NK-92 (cell line): Measurements from ENCODE around the gene RFX7.

Experiments used
- DNase-seq: peaks from one replicate; lab custom pipeline; 2025; ENCODE audit not compliant: unreplicated experiment; lab: John Stamatoyannopoulos, UW

RFX7 gene

DNA sequence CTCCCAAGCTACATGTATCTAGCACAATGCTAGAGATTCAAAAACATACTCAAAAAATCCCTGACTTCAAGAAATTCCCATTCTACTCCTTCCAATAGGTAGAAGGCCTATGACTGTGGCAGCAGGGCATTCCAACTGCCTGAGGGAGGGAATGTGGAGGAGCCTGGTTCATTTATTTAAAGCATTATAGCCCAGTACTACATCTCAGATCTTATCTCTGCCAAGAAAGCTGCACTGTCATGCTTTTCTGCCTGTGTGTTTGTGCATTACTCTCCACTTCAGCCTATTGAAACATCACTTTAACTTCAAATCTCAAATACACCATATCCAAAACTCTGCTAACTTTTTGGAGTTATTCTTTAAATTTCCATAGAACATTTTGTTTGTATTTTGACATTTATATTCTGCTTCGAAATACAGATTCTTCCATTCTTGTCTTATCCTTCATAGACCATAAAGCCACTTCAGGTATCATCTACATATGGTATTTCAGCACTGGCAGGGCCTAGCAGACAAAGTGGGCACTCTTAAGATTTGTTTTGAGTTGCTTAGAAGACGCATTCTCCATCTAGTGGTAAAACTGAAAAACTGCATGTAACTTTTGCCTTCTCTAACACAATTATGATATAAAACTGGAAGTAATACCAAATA is 191.2 kb downstream of the RFX7 start:
- no peak for DNase-seq

DNA sequence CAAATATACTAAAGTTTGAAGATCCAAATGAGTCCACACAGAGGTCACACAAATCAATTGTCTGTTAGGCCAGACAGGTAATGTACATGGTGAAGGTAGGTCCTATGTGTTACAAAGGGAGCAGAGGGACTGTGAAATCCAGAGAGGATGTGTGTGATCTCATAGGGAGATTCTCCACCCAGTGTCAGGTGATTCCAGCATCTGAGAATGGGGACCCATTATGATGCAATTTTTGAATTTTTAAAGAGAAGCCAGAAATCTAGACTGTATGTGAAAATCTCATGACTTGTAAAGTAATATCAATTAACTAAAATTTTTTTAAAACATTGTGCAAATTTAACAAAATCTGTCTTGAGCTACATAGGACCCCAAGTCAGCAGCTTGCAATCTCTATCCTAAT is 192.0 kb downstream of the RFX7 start:
- DNase-seq: no peak

DNA sequence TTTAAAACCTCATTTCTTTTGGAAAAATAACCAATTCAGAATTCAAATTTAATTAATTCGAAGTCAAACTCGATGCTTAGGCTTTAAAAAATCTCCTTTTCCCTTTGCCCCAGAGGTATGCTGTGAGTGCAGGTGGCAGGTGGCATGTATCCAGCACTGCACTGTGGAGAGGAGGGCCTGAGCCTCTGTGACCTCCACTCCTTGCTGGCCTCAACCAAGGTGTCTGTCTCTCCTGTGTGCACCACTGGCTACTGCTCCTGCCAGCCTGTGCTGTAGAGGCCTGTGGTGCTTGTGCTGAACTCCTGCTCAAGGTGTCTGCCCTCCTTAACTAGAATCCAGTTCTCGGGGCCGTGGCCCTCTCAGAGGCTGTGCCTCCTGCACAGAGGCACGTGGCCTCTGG is 194.1 kb downstream of the RFX7 start:
- no peak for DNase-seq

DNA sequence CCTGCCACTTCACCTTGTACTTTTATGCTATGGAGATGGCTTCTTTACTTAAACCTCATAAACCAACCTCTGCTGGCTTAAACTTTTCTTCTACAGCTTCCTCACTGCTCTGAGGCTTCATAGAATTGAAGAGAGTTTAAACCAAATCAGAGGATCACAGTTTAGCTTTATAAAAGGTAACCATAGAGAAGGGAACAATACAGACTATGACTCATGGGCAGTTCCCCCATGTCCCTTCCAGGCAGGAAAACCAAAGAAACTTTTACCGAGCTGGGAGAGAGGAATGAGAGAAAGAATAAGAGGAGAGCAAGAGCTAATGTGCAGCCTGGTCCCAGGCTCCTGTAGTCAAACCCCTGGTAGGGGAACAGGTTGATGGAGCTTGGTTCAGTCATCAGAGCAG is 196.3 kb downstream of the RFX7 start:
- no peak for DNase-seq

DNA sequence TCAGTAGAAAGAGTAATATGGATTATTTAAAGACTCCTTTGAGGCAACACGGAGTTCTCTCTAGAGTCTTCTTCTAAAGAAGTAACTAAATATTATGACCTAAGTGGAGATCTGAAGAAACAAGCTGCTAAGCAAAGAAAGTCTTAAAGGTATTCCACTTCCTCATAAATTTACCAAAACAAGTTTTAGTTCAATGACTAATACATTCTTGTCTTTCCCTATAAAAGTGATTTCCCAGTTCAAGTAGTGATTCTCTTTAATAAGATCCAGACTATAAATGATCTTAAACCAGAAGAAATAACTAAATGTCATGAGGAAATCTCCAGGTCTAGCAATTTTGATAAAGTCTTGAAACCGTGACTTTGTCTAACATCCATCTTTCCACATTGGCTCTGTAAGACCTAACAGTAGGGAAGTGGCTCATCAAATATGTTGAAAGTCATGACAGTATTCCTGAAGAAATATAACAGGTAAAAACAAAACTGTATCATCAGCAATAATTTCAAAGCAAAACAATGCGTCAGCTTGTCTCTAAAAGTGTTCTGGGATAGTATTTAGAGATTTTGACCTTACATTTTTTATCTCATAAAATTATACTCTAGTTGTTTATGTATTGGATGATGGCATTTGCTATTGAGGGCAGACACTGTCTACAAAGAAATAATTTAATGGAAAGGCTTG is 198.5 kb downstream of the RFX7 start:
- no peak for DNase-seq

DNA sequence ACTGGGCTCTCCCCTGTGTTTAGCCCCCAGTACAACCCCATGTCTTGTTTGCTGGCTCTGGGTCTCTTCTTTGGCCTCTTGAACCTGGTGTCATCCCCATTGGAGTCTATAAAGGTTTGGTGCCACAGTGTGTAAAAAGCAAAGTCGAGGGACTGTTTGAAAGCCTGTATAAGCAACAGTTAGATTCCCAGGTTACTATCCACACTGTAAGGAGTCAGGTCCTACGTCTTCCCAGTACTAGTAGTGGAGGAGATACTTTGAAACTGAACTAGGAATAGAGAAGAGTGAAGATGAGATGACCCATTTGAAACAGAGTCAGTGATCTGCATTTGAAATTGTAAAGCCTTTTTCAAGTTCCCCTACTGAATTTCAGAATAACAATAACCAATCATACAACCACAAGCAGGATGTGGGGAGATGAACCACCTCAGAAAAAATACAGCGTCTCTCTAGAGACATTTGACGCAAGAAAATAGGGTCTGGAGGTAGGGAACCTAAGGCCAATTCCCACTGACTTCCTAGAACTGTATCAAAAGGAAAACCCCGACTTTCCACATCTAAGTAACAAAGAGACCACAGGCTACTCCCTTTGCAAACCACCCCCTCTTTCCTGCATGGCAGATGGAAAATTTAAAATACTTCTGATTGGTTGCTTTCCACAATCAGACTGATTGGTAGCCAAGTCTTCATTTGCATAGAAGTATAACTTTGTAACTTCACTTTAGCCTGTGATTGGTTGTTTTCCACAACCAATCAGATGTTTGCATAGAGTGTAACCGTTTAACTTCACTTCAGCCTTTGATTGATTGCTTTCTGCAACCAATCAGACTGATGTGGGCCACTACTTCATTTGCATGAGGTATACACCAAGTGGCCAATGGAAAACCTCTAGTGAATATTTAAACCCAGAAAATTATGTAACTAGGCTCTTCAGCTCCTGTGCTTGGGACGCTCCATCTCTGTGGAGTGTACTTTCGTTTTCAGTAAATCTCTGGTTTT is 200.4 kb downstream of the RFX7 start:
- no peak for DNase-seq

DNA sequence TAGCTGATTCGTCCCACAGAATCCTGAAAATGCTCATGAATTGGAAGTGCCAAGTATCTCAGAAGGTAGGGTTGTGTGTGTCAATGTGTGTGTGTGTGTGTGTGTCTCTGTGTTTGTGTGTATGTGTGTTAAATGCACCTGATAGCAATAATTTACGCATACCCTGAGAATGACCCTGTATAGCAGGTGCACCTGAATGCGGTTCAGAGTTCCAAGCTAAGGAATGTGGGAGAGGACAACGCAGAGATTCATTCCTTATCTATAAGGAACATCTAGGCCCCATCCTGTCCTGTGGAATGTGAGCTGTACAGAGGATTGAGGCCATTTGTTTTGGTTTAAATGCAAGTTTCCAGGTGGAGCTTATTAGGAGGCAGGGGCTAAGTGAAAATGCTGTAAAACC is 201.2 kb downstream of the RFX7 start:
- DNase-seq: no peak

DNA sequence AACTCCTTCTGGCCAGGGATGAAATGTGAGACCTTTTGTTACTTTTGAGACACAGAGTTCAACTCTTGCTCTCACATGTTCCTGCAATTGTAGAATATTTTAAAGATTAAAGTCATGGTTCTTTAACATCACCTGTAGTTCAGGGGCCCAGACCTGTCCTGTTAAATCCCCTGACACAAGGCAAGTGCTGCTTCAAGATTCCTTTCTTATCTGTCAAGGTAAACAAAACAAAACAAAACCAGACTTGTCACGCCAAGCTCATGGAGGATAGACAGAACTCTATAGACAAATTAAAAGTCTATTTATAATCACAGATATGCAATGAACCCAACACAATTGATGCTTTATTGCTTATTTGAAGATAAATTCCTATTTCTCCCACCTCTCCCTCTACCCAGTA is 201.6 kb downstream of the RFX7 start:
- DNase-seq: no peak

DNA sequence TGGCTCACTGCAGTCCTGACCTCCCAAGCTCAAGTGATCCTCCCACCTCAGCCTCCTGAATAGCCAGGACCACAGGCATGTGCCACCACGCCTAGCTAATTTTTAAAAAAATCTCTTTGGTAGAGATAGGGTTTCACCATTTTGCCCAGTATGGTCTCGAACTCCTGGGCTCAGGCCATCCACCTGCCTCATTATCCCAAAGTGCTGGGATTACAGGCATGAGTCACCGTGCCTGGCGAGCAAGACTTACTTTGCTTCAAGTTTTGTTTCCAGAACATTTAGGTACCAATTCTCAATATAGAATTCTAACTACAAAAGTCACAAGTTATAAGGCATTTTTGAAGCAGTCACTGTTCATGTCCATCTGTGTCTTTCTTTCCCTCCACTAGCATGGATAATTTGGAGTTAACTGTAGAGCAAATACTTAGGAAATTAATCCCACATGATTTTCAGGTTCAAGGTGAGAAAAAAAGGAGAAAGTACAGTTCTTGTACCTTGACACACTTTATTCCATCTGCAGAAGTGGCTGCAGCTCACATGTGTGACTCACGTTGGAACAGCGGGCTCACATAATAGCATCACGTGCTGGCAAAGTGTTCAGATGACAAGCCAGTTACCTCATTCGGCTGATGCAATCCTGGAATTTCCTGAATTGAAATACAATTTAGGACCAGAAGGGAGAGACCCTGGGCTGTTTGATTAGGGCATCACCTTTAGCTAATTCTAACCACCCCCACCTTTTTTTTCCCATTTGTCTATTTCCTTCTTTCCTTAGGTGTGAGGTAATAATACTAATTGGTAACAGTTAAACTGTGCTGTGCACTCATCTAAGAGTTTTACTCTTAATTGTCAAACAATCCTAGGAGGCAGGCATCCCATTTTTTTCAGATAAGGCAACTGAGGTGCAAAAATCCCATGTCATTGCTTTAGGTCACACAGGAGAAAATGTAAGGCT is 203.3 kb downstream of the RFX7 start:
- no peak for DNase-seq

DNA sequence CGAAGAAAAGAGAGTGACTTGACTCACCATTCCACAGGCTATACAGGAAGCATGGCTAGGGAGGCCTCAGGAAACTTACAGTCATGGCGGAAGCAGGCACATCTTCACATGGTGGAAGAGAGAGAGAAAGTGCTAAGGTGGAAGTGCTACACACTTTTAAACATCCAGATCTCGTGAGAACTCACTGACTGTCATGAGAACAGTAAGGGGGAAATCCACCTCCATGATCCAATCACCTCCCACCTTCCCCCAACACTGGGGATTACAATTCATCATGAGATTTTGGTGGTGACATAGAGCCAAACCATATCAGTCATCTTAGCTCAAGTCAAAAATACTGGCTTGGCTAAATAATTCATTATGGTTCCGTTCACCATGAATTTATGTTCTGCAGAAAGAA is 205.0 kb downstream of the RFX7 start:
- no peak for DNase-seq

DNA sequence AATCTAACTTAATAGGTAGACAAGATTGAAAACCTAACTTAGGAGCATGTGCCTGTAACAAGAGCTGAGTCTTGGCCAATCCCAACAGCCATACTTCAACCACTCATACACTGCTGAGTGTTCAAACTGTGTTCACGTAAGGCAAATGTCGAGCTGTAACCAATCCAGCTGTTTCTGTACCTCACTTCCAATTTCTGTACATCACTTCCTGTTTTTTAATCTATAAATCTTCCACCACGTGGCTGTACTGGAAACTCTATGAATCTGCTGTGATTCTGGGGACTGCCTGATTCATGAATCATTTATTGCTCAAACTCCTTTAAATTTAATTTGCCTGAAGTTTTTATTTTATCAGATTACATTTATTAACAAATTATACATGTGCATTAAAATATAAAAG is 205.7 kb downstream of the RFX7 start:
- DNase-seq: no peak
